NCI-H345 treated with DMSO at 0.1 percent for 48 hours (cell line): ENCODE data around the gene ISCA2.
"Not testable (repeated sequence)": the region's sequence is repeated elsewhere in the genome, so short reads cannot be mapped to it uniquely, and the experiment has no call there.

ENCODE experiments used
- DNase-seq: peaks from one replicate; lab custom pipeline; 2025; ENCODE audit not compliant: unreplicated experiment; lab: John Stamatoyannopoulos, UW

The ISCA2 gene

GRCh38 chr14:74493343-74494261 lies at the start of gene ISCA2:
Gene ISCA2, plus strand, starts transcription at chr14:74493765. Its CDS starts 10 bp downstream, at chr14:74493775.
- DNase-seq: peak; percentile 99

GRCh38 chr14:74444866-74445265 lies 48.7 kb upstream of the ISCA2 start:
- no peak for DNase-seq

GRCh38 chr14:74454397-74454796 lies 39.2 kb upstream of the ISCA2 start:
- DNase-seq: not testable (repeated sequence)

GRCh38 chr14:74456684-74457564 lies 36.6 kb upstream of the ISCA2 start:
- DNase-seq: no peak

GRCh38 chr14:74457565-74457895 lies 36.0 kb upstream of the ISCA2 start:
- DNase-seq: no peak

- no peak for DNase-seq
These were observed 34.1 kb upstream of the ISCA2 start for GRCh38 chr14:74459289-74459946.

GRCh38 chr14:74459976-74460375 lies 33.6 kb upstream of the ISCA2 start:
- no peak for DNase-seq

GRCh38 chr14:74462993-74463392 lies 30.6 kb upstream of the ISCA2 start:
- DNase-seq: no peak

- no peak for DNase-seq
These were observed 29.9 kb upstream of the ISCA2 start for GRCh38 chr14:74463697-74464096.

GRCh38 chr14:74464785-74465184 lies 28.8 kb upstream of the ISCA2 start:
- no peak for DNase-seq

- DNase-seq: no peak
These were observed 28.2 kb upstream of the ISCA2 start for GRCh38 chr14:74465335-74465734.

GRCh38 chr14:74468513-74468912 lies 25.1 kb upstream of the ISCA2 start:
- no peak for DNase-seq

GRCh38 chr14:74469548-74470518 lies 23.7 kb upstream of the ISCA2 start:
- DNase-seq: no peak

- DNase-seq: no peak
These were observed 21.0 kb upstream of the ISCA2 start for GRCh38 chr14:74472601-74473000.

- DNase-seq: no peak
These were observed 19.2 kb upstream of the ISCA2 start for GRCh38 chr14:74474376-74474775.

- DNase-seq: no peak
These were observed 17.9 kb upstream of the ISCA2 start for GRCh38 chr14:74475678-74476077.

GRCh38 chr14:74476107-74476506 lies 17.5 kb upstream of the ISCA2 start:
- DNase-seq: no peak

GRCh38 chr14:74476607-74477006 lies 17.0 kb upstream of the ISCA2 start:
- DNase-seq: no peak

- DNase-seq: peak; percentile 6
These were observed 14.4 kb upstream of the ISCA2 start for GRCh38 chr14:74478996-74479635.

GRCh38 chr14:74480046-74480445 lies 13.5 kb upstream of the ISCA2 start:
- no peak for DNase-seq
